OCI-LY1 (cell line): Measurements from ENCODE around the gene C5orf22.

ENCODE experiments used
- H2AFZ ChIP-seq: fragments of 200-600 bp; sonication (generic), shearing (Covaris generic); 2 replicates; pipeline ENCODE4 v1.6.0; 2014; ENCODE audit warnings: antibody characterized with exemption, mild to moderate bottlenecking, low read length
- H3F3A ChIP-seq: fragments of 200-600 bp; sonication (generic), shearing (Covaris generic); 2 replicates; pipeline ENCODE4 v1.6.0; 2014; ENCODE audit warnings: mild to moderate bottlenecking, antibody characterized with exemption, low read length, moderate library complexity; ENCODE audit not compliant: insufficient read depth
- H3K27ac ChIP-seq: fragments of 200-600 bp; sonication (generic); 2 replicates; pipeline ENCODE4 v1.5.1; 2014; ENCODE audit warnings: low read length, mixed run types, mild to moderate bottlenecking, low read depth; ENCODE audit not compliant: poor library complexity, severe bottlenecking
- H3K27me3 ChIP-seq: fragments of 200-600 bp; sonication (generic); 2 replicates; pipeline ENCODE4 v1.6.0; 2014; ENCODE audit warnings: antibody characterized with exemption, mild to moderate bottlenecking, low read length, moderate library complexity; ENCODE audit not compliant: insufficient read depth
- H3K36me3 ChIP-seq: fragments of 200-600 bp; sonication (generic); 2 replicates; pipeline ENCODE4 v1.6.1; 2014; ENCODE audit warnings: mild to moderate bottlenecking, antibody characterized with exemption, low read length, moderate library complexity, mixed read lengths; ENCODE audit not compliant: insufficient read depth
- H3K4me1 ChIP-seq: fragments of 200-600 bp; sonication (generic); 2 replicates; pipeline ENCODE4 v1.5.1; 2014; ENCODE audit warnings: mild to moderate bottlenecking, low read length, moderate library complexity; ENCODE audit not compliant: insufficient read depth, severe bottlenecking
- H3K4me2 ChIP-seq: fragments of 200-600 bp; sonication (generic), shearing (Covaris generic); 2 replicates; pipeline ENCODE4 v1.6.1; 2014; ENCODE audit warnings: low read length
- H3K4me3 ChIP-seq: fragments of 200-600 bp; sonication (generic); 2 replicates; pipeline ENCODE4 v1.5.1; 2014; ENCODE audit warnings: low read length, low read depth, mild to moderate bottlenecking, mixed read lengths; ENCODE audit not compliant: poor library complexity, severe bottlenecking
- H3K79me2 ChIP-seq: fragments of 200-600 bp; shearing (Covaris generic); 2 replicates; pipeline ENCODE4 v1.6.1; 2016; ENCODE audit warnings: mixed run types, low read length, mixed read lengths; ENCODE audit not compliant: insufficient read depth
- H3K9ac ChIP-seq: fragments of 200-600 bp; sonication (generic), shearing (Covaris generic); 2 replicates; pipeline ENCODE4 v1.6.1; 2014; ENCODE audit warnings: mild to moderate bottlenecking, low read length, mixed read lengths
- H3K9me2 ChIP-seq: fragments of 200-600 bp; sonication (generic), shearing (Covaris generic); 2 replicates; pipeline ENCODE4 v1.6.1; 2014; ENCODE audit warnings: low read depth, mild to moderate bottlenecking, low read length, mixed read lengths
- H3K9me3 ChIP-seq: fragments of 200-600 bp; shearing (Covaris generic); 2 replicates; pipeline ENCODE4 v1.6.1; 2014; ENCODE audit warnings: low read length, mixed read lengths
- H4K20me1 ChIP-seq: fragments of 200-600 bp; sonication (generic), shearing (Covaris generic); 2 replicates; pipeline ENCODE4 v1.6.0; 2016; ENCODE audit warnings: mild to moderate bottlenecking, low read length; ENCODE audit not compliant: insufficient read depth
- EZH2 ChIP-seq: fragments of 200-600 bp; sonication (generic), shearing (Covaris generic); IDR thresholded peaks from 2 replicates; pipeline ENCODE4 v1.8.0; 2017; ENCODE audit warnings: borderline replicate concordance, mixed run types, mild to moderate bottlenecking, antibody characterized with exemption, low read length, moderate library complexity, mixed read lengths
- TF ChIP-seq, protein P1 (sequence below): fragments of 200-600 bp; sonication (generic), shearing (Covaris generic); IDR thresholded peaks from 2 replicates; pipeline ENCODE4 v1.5.1; 2017; ENCODE audit warnings: mild to moderate bottlenecking, antibody characterized with exemption, low read length, moderate library complexity, mixed read lengths

Gene C5orf22

GRCh38 chr5:31604644-31605043, 72.5 kb downstream of the C5orf22 start:
- Histone ChIP-seq H3F3A (no peaks in the 10 kb centered on the region), H3K79me2 (no peaks in the 10 kb centered on the region), H3K4me2 (no peak overlapping the region), H3K9me3 (no peaks in the 10 kb centered on the region), H3K36me3 (no peaks in the 10 kb centered on the region), H3K4me3 (no peak overlapping the region), H3K9me2 (no peaks in the 10 kb centered on the region), H3K27ac (no peak overlapping the region), H3K4me1 (no peaks in the 10 kb centered on the region), H3K9ac (no peak overlapping the region), H3K27me3 (no peaks in the 10 kb centered on the region; the same call in 1 of the 2 replicates), H4K20me1 (no peaks in the 10 kb centered on the region), H2AFZ (no peak overlapping the region)
- no peak for TF ChIP-seq EZH2
- TF ChIP-seq, protein P1, sequence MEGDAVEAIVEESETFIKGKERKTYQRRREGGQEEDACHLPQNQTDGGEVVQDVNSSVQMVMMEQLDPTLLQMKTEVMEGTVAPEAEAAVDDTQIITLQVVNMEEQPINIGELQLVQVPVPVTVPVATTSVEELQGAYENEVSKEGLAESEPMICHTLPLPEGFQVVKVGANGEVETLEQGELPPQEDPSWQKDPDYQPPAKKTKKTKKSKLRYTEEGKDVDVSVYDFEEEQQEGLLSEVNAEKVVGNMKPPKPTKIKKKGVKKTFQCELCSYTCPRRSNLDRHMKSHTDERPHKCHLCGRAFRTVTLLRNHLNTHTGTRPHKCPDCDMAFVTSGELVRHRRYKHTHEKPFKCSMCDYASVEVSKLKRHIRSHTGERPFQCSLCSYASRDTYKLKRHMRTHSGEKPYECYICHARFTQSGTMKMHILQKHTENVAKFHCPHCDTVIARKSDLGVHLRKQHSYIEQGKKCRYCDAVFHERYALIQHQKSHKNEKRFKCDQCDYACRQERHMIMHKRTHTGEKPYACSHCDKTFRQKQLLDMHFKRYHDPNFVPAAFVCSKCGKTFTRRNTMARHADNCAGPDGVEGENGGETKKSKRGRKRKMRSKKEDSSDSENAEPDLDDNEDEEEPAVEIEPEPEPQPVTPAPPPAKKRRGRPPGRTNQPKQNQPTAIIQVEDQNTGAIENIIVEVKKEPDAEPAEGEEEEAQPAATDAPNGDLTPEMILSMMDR = no peak
